Gastroesophageal sphincter (tissue), 3 donors: Measurements from ENCODE around the gene MVD.

Experiments
- POLR2AphosphoS5 ChIP-seq: sonication (generic); formaldehyde crosslinking; IDR thresholded peaks from one replicate; pipeline ENCODE4 v1.6.1; 2017; ENCODE audit warnings: antibody characterized with exemption
- TF ChIP-seq, protein P1 (sequence below), 4 experiments: fragments of 200-600 bp in 2 of 4; fragments of 450-650 bp in 2 of 4; sonication (generic) in 1 of 4; IDR thresholded peaks; one replicate each; pipeline ENCODE4 v1.5.1; 2017 to 2019; ENCODE audit warnings: antibody characterized with exemption in 4 of 4, mild to moderate bottlenecking in 2 of 4, moderate library complexity in 2 of 4

DNA sequence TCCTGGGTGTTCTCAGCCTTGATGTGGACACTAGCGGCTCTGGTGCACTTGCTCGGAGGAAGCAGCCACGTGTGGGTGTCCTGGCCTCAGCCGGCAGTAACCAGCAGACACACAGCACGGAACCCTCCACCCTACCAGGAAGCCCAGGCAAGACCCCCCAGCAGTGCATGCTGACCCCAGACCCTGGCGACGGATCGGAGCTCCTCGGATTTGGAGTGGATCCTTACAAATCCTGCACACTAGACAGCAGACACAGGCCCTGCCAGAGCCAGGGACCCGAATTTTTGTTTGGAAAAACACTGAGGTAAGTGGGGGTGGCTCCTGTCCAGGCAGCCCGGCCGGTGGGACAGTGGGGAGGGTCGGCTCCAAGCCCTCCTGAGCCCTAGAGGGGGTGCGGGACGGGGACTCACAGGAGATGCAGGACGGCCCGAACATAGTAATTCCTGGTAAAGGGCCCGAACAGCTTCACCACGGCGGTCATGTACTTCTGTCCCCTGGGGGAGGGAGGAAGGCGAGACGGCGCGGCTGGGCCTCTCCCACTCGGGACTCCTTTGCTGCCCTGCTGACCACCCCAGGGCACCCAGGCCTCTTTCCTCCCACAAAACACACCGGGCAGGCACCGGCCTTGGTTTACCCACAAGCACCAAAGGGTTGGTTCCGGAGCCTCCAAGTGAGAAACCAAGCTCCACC, 16.4 kb downstream of the MVD start:
- TF ChIP-seq POLR2AphosphoS5, result no peak
- TF ChIP-seq, protein P1, sequence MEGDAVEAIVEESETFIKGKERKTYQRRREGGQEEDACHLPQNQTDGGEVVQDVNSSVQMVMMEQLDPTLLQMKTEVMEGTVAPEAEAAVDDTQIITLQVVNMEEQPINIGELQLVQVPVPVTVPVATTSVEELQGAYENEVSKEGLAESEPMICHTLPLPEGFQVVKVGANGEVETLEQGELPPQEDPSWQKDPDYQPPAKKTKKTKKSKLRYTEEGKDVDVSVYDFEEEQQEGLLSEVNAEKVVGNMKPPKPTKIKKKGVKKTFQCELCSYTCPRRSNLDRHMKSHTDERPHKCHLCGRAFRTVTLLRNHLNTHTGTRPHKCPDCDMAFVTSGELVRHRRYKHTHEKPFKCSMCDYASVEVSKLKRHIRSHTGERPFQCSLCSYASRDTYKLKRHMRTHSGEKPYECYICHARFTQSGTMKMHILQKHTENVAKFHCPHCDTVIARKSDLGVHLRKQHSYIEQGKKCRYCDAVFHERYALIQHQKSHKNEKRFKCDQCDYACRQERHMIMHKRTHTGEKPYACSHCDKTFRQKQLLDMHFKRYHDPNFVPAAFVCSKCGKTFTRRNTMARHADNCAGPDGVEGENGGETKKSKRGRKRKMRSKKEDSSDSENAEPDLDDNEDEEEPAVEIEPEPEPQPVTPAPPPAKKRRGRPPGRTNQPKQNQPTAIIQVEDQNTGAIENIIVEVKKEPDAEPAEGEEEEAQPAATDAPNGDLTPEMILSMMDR (IDR thresholded peaks at IDR 0.05), result no peak
